GM18511 (cell line): Measurements from ENCODE around the gene ENKUR.
"Not testable (repeated sequence)": the region's sequence is repeated elsewhere in the genome, so short reads cannot be mapped to it uniquely, and the experiment has no call there.

ENCODE experiments used
- ATAC-seq: cut with Tn5 transposase; IDR thresholded peaks from one replicate; pipeline ENCODE4 v1.9.1; 2021; ENCODE audit warnings: mild to moderate bottlenecking, moderate library complexity; ENCODE audit not compliant: unreplicated experiment

The ENKUR gene

GRCh38 chr10:24979685-24980084, 36.3 kb downstream of the ENKUR start:
- ATAC-seq: no peak

- no peak for ATAC-seq
Measured at GRCh38 chr10:24974976-24975375, 41.0 kb downstream of the ENKUR start.

GRCh38 chr10:24973163-24973562, 42.8 kb downstream of the ENKUR start:
- ATAC-seq: no peak

- ATAC-seq: no peak
Measured at GRCh38 chr10:24971374-24971773, 44.6 kb downstream of the ENKUR start.

- no peak for ATAC-seq
Measured at GRCh38 chr10:24969841-24970281, 46.1 kb downstream of the ENKUR start.

GRCh38 chr10:24968951-24969350, 47.0 kb downstream of the ENKUR start:
- ATAC-seq: not testable (repeated sequence)

GRCh38 chr10:24968349-24968748, 47.6 kb downstream of the ENKUR start:
- no peak for ATAC-seq

- ATAC-seq: no peak
Measured at GRCh38 chr10:24966962-24967481, 48.9 kb downstream of the ENKUR start.

GRCh38 chr10:24965051-24965450, 50.9 kb downstream of the ENKUR start:
- no peak for ATAC-seq

- no peak for ATAC-seq
Measured at GRCh38 chr10:24963521-24964041, 52.4 kb downstream of the ENKUR start.

- no peak for ATAC-seq
Measured at GRCh38 chr10:24962995-24963394, 53.0 kb downstream of the ENKUR start.

- ATAC-seq: no peak
Measured at GRCh38 chr10:24961582-24961981, 54.4 kb downstream of the ENKUR start.

- no peak for ATAC-seq
Measured at GRCh38 chr10:24959382-24959730, 56.6 kb downstream of the ENKUR start.

GRCh38 chr10:24958721-24959381, 57.1 kb downstream of the ENKUR start:
- no peak for ATAC-seq

- no peak for ATAC-seq
Measured at GRCh38 chr10:24958091-24958720, 57.8 kb downstream of the ENKUR start.

GRCh38 chr10:24957624-24958051, 58.3 kb downstream of the ENKUR start:
- not testable (repeated sequence) for ATAC-seq

GRCh38 chr10:24953675-24954074, 62.3 kb downstream of the ENKUR start:
- no peak for ATAC-seq

- ATAC-seq: peak; percentile 76
Measured at GRCh38 chr10:24952707-24953645, 63.0 kb downstream of the ENKUR start.

GRCh38 chr10:24952143-24952706, 63.7 kb downstream of the ENKUR start, which contains the start of gene PRTFDC1:
PRTFDC1 (minus strand) TSS chr10:24952606; CDS start chr10:24952575, 31 bp downstream.
- ATAC-seq: peak; percentile 48
